GM12878 (cell line): ENCODE measurements around the gene WDR86.

Experiments
- CBX3 ChIP-seq: fragments of 200-600 bp; sonication (generic); IDR thresholded peaks from 2 replicates; pipeline ENCODE4 v1.6.1; 2016; ENCODE audit warnings: low read depth, borderline replicate concordance
- POLR2A ChIP-seq: IDR thresholded peaks from 2 replicates; pipeline ENCODE4 v1.6.1; 2011; ENCODE audit warnings: low read depth, mild to moderate bottlenecking, low read length
- POLR2AphosphoS2 ChIP-seq: IDR thresholded peaks from 2 replicates; pipeline ENCODE4 v1.6.1; 2011; ENCODE audit warnings: low read depth, mild to moderate bottlenecking, low read length, improper control_type of control experiment, moderate library complexity
- SIN3A ChIP-seq: IDR thresholded peaks from 2 replicates; pipeline ENCODE4 v1.6.1; 2012; ENCODE audit warnings: low read depth, low read length, improper control_type of control experiment
- SP1 ChIP-seq: IDR thresholded peaks from one replicate; pipeline ENCODE4 v1.6.1; 2011; ENCODE audit warnings: low read depth, low read length
- YY1 ChIP-seq: IDR thresholded peaks from 2 replicates; pipeline ENCODE4 v1.6.1; 2011; ENCODE audit warnings: low read depth, mild to moderate bottlenecking, low read length
- TF ChIP-seq, protein P1 (sequence below), 3 experiments: IDR thresholded peaks in 2 of 3; conservative IDR thresholded peaks in 1 of 3; 2 replicates each; pipeline ENCODE4 v1.5.1; 2011; ENCODE audit warnings: low read depth in 3 of 3, low read length in 3 of 3, mild to moderate bottlenecking in 3 of 3, control low read depth in 2 of 3, moderate library complexity in 2 of 3, inconsistent platforms in 1 of 3, mixed read lengths in 1 of 3; ENCODE audit not compliant: control insufficient read depth in 2 of 3, insufficient read depth in 1 of 3; ENCODE audit errors: extremely low read depth in 1 of 3
- TF ChIP-seq, protein P2 (sequence below): IDR thresholded peaks from 2 replicates; pipeline ENCODE4 v1.6.1; 2012; ENCODE audit warnings: low read depth, low read length, improper control_type of control experiment
- TF ChIP-seq, protein P3 (sequence below): IDR thresholded peaks from 2 replicates; pipeline ENCODE4 v1.6.1; 2011; ENCODE audit warnings: low read depth, low read length, improper control_type of control experiment, borderline replicate concordance
- TF ChIP-seq, protein P4 (sequence below): IDR thresholded peaks from 2 replicates; pipeline ENCODE4 v1.6.1; 2012; ENCODE audit warnings: low read length, inconsistent platforms
- TF ChIP-seq, protein P5 (sequence below): fragments of 450-650 bp; IDR thresholded peaks from 2 replicates; pipeline ENCODE4 v1.6.1; 2017; ENCODE audit warnings: antibody characterized with exemption, mild to moderate bottlenecking, moderate library complexity

DNA sequence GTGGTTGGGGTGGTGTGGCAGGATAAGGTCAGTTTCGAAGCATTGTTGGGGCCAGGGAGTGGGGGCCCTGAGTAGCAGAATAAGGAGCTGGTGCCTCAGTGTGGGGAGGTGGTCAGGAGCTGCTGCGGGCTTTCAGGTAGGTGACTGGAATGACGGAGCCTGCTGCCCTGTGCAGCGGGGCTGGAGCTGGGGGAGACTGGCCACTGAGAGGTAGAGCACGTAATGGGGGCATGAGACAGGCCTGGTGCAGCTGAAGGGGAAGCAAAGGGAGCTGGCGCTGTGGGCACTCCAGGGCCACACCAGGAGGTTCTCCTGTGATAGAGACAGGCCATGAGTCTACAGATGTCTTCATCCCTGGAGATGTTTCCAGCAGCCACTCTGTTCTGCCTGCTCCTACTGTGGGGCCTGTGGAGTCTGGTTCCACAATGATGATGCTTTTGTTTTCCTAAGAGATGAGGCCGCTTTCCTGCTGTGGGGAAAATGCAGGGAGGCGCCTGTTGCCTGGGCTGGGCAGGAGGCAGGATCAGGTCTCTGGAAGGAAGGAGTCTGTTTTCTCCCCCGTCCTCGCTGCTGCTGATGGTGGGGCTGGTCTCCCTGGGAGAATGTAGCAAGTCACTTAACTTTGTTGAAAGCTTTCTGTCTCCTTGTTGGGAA, 37.1 kb downstream of the WDR86 start:
- TF ChIP-seq, protein P1, sequence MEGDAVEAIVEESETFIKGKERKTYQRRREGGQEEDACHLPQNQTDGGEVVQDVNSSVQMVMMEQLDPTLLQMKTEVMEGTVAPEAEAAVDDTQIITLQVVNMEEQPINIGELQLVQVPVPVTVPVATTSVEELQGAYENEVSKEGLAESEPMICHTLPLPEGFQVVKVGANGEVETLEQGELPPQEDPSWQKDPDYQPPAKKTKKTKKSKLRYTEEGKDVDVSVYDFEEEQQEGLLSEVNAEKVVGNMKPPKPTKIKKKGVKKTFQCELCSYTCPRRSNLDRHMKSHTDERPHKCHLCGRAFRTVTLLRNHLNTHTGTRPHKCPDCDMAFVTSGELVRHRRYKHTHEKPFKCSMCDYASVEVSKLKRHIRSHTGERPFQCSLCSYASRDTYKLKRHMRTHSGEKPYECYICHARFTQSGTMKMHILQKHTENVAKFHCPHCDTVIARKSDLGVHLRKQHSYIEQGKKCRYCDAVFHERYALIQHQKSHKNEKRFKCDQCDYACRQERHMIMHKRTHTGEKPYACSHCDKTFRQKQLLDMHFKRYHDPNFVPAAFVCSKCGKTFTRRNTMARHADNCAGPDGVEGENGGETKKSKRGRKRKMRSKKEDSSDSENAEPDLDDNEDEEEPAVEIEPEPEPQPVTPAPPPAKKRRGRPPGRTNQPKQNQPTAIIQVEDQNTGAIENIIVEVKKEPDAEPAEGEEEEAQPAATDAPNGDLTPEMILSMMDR (IDR thresholded peaks at IDR 0.05 in 2 of 3, conservative IDR thresholded peaks at IDR 0.05 in 1 of 3; ENCODE audit: control insufficient read depth in 2 of 3, extremely low read depth in 1 of 3, insufficient read depth in 1 of 3, low read depth in 3 of 3, low read length in 3 of 3): no peak
- TF ChIP-seq, protein P2, sequence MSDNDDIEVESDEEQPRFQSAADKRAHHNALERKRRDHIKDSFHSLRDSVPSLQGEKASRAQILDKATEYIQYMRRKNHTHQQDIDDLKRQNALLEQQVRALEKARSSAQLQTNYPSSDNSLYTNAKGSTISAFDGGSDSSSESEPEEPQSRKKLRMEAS: no peak
- TF ChIP-seq POLR2AphosphoS2 (no peak), SP1 (no peak), YY1 (no peak), POLR2A (no peak), SIN3A (no peak), CBX3 (no peak)
- TF ChIP-seq, protein P3, sequence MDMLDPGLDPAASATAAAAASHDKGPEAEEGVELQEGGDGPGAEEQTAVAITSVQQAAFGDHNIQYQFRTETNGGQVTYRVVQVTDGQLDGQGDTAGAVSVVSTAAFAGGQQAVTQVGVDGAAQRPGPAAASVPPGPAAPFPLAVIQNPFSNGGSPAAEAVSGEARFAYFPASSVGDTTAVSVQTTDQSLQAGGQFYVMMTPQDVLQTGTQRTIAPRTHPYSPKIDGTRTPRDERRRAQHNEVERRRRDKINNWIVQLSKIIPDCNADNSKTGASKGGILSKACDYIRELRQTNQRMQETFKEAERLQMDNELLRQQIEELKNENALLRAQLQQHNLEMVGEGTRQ: no peak
- TF ChIP-seq, protein P4, sequence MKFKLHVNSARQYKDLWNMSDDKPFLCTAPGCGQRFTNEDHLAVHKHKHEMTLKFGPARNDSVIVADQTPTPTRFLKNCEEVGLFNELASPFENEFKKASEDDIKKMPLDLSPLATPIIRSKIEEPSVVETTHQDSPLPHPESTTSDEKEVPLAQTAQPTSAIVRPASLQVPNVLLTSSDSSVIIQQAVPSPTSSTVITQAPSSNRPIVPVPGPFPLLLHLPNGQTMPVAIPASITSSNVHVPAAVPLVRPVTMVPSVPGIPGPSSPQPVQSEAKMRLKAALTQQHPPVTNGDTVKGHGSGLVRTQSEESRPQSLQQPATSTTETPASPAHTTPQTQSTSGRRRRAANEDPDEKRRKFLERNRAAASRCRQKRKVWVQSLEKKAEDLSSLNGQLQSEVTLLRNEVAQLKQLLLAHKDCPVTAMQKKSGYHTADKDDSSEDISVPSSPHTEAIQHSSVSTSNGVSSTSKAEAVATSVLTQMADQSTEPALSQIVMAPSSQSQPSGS: no peak
- TF ChIP-seq, protein P5, sequence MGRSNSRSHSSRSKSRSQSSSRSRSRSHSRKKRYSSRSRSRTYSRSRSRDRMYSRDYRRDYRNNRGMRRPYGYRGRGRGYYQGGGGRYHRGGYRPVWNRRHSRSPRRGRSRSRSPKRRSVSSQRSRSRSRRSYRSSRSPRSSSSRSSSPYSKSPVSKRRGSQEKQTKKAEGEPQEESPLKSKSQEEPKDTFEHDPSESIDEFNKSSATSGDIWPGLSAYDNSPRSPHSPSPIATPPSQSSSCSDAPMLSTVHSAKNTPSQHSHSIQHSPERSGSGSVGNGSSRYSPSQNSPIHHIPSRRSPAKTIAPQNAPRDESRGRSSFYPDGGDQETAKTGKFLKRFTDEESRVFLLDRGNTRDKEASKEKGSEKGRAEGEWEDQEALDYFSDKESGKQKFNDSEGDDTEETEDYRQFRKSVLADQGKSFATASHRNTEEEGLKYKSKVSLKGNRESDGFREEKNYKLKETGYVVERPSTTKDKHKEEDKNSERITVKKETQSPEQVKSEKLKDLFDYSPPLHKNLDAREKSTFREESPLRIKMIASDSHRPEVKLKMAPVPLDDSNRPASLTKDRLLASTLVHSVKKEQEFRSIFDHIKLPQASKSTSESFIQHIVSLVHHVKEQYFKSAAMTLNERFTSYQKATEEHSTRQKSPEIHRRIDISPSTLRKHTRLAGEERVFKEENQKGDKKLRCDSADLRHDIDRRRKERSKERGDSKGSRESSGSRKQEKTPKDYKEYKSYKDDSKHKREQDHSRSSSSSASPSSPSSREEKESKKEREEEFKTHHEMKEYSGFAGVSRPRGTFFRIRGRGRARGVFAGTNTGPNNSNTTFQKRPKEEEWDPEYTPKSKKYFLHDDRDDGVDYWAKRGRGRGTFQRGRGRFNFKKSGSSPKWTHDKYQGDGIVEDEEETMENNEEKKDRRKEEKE: no peak
